Spleen (tissue), 7 donors: Measurements from ENCODE around the gene ELOVL1.
"Not testable (repeated sequence)": the region's sequence is repeated elsewhere in the genome, so short reads cannot be mapped to it uniquely, and the experiment has no call there.

Experiments
- CTCF ChIP-seq, 11 experiments: fragments of 200-600 bp in 7 of 11; fragments of 450-650 bp in 4 of 11; sonication (generic) in 4 of 11; IDR thresholded peaks in 8 of 11; conservative IDR thresholded peaks in 3 of 11; 1 replicate in 7 of 11; 2 replicates in 4 of 11; pipeline versions ENCODE4 v1.4.0 to v1.8.0; 2016 to 2021; ENCODE audit warnings: antibody characterized with exemption in 11 of 11, inconsistent platforms in 4 of 11, mild to moderate bottlenecking in 1 of 11
- POLR2A ChIP-seq, 3 donors: fragments of 450-650 bp; IDR thresholded peaks; one replicate each; pipeline ENCODE4 v1.5.1; 2017; ENCODE audit warnings: antibody characterized with exemption in 3 of 3, mild to moderate bottlenecking in 1 of 3
- donor health status: DM: no; HTN: no; CAD: no; lungs with moderate emphysema.
- donor health status: DM: no; HTN: no; CAD: no.
- donor health status: DM: no; HTN: no; CAD: no.

GRCh38 chr1:43400441-43400840 is 32.6 kb upstream of the ELOVL1 start:
- not testable (repeated sequence) for TF ChIP-seq CTCF (IDR thresholded peaks at IDR 0.05 in 8 of 11, conservative IDR thresholded peaks at IDR 0.05 in 3 of 11); POLR2A (IDR thresholded peaks at IDR 0.05)
